ENCODE measurements around the gene OR51D1. TPM values are rescaled to one million over a fixed set of nuclear protein-coding genes. Genes with fewer than 3 reads are reported as not detected.
A peak's percentile ranks its signal among the peaks of the same experiment; 100 is the strongest.

OR51D1 gene
- total RNA-seq, 4 donors from 2014 or later = not detected

- DNase-seq = peak; percentile 22
- peak overlapping the region; percentile 88 to 93 (median 92) for H3K27ac ChIP-seq
- 43 to 61% methylated on average over 1 of the region's 1 CpG for WGBS, 2 donors (ENCODE audit: low coverage in 1 of 2)
These were observed 30.9 kb upstream of the OR51D1 start for GRCh38 chr11:4606231-4607015.

GRCh38 chr11:4607096-4607495, 30.2 kb upstream of the OR51D1 start:
- WGBS, 2 donors (ENCODE audit: low coverage in 1 of 2) = 9 to 29% methylated on average over 4 to 6 of the region's 6 CpGs
- Histone ChIP-seq H3K27ac (peak overlapping the region; percentile 88 to 93 (median 92)), H3K27me3 (no peaks in the 10 kb centered on the region)

More at GRCh38 chr11:4606231-4607015, 30.9 kb upstream of the OR51D1 start:
- in situ Hi-C loops (cut with MboI; ENCODE audit: low pct_ligation_motif_present in 1 of 4, low pct_unique_long_range_greater_than_20kb in 1 of 4, low sequenced_read_pairs in 3 of 4) = no loop called here
- intact Hi-C loops (cut with DNase I; ENCODE audit: low total_unique reads) = no loop called here
- Histone ChIP-seq H3K27me3 (no peaks in the 10 kb centered on the region), H3K36me3 (peaks cover 0 to 18% (median 4%) of the 10 kb centered on the region in 4 donors), H3K4me3 (peak overlapping the region in 2 of 4 donors; percentile 55 to 93), H3K9me3 (no peaks in the 10 kb centered on the region), H3K4me1 (peaks cover 0 to 31% (median 19%) of the 10 kb centered on the region in 4 donors)
- no peak for TF ChIP-seq EP300 (IDR thresholded peaks at IDR 0.05; ENCODE audit: low read depth)
- TF ChIP-seq POLR2AphosphoS5 (IDR thresholded peaks at IDR 0.05) = no peak
- TF ChIP-seq, protein P1, sequence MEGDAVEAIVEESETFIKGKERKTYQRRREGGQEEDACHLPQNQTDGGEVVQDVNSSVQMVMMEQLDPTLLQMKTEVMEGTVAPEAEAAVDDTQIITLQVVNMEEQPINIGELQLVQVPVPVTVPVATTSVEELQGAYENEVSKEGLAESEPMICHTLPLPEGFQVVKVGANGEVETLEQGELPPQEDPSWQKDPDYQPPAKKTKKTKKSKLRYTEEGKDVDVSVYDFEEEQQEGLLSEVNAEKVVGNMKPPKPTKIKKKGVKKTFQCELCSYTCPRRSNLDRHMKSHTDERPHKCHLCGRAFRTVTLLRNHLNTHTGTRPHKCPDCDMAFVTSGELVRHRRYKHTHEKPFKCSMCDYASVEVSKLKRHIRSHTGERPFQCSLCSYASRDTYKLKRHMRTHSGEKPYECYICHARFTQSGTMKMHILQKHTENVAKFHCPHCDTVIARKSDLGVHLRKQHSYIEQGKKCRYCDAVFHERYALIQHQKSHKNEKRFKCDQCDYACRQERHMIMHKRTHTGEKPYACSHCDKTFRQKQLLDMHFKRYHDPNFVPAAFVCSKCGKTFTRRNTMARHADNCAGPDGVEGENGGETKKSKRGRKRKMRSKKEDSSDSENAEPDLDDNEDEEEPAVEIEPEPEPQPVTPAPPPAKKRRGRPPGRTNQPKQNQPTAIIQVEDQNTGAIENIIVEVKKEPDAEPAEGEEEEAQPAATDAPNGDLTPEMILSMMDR (IDR thresholded peaks at IDR 0.05) = no peak
- no peak for TF ChIP-seq POLR2A (IDR thresholded peaks at IDR 0.05)

GRCh38 chr11:4607781-4608666, 29.3 kb upstream of the OR51D1 start, which contains the start of gene TRIM68:
TSS of gene TRIM68 (minus strand) at chr11:4608231. CDS start at chr11:4605504, 2,727 bp downstream.
- 7 to 55% methylated on average over 4 to 40 of the region's 43 CpGs for WGBS, 2 donors (ENCODE audit: low coverage in 1 of 2)

More at GRCh38 chr11:4607096-4607495, 30.2 kb upstream of the OR51D1 start:
- H3K4me3 ChIP-seq = peak overlapping the region; percentile 41 to 93 (median 56)
- TF ChIP-seq, protein P1 (IDR thresholded peaks at IDR 0.05) = no peak
- TF ChIP-seq POLR2A (IDR thresholded peaks at IDR 0.05) (no peak), POLR2AphosphoS5 (IDR thresholded peaks at IDR 0.05) (no peak), EP300 (IDR thresholded peaks at IDR 0.05; ENCODE audit: low read depth) (no peak)
- intact Hi-C loops (cut with DNase I; ENCODE audit: low total_unique reads) (no loop called here), in situ Hi-C loops (cut with MboI; ENCODE audit: low pct_ligation_motif_present in 1 of 4, low pct_unique_long_range_greater_than_20kb in 1 of 4, low sequenced_read_pairs in 3 of 4) (no loop called here)
- peaks cover 0 to 11% (median 4%) of the 10 kb centered on the region in 4 donors for H3K36me3 ChIP-seq
- peaks cover 0 to 31% (median 19%) of the 10 kb centered on the region in 4 donors for H3K4me1 ChIP-seq
- no peaks in the 10 kb centered on the region for H3K9me3 ChIP-seq
- DNase-seq = no peak

More at GRCh38 chr11:4607781-4608666, 29.3 kb upstream of the OR51D1 start, which contains the start of gene TRIM68:
- peak within 1 kb of the TSS; percentile 88 to 93 (median 92) for H3K27ac ChIP-seq
- DNase-seq = peak; percentile 96
- intact Hi-C loops (cut with DNase I; ENCODE audit: low total_unique reads) = no loop called here
- H3K27me3 ChIP-seq = no peaks in the 10 kb centered on the region
- TF ChIP-seq EP300 (IDR thresholded peaks at IDR 0.05; ENCODE audit: low read depth) (no peak), POLR2AphosphoS5 (IDR thresholded peaks at IDR 0.05) (peak; percentile 44 to 80 (median 71)), POLR2A (IDR thresholded peaks at IDR 0.05) (peak; percentile 73)
- TF ChIP-seq, protein P1 (IDR thresholded peaks at IDR 0.05) = no peak
- peaks cover 0 to 6% (median 2%) of the 10 kb centered on the region in 4 donors for H3K36me3 ChIP-seq
- H3K4me3 ChIP-seq = peak within 1 kb of the TSS; percentile 41 to 93 (median 56)
- H3K4me1 ChIP-seq = peaks cover 0 to 31% (median 19%) of the 10 kb centered on the region in 4 donors
- in situ Hi-C loops (cut with MboI; ENCODE audit: low pct_ligation_motif_present in 1 of 4, low pct_unique_long_range_greater_than_20kb in 1 of 4, low sequenced_read_pairs in 3 of 4) = no loop called here
- H3K9me3 ChIP-seq = no peaks in the 10 kb centered on the region

All from transverse colon (tissue), 4 donors.